ENCODE measurements around the gene TRIM29.
"Not testable (repeated sequence)": the region's sequence is repeated elsewhere in the genome, so short reads cannot be mapped to it uniquely, and the experiment has no call there.

TRIM29 gene, protein sequence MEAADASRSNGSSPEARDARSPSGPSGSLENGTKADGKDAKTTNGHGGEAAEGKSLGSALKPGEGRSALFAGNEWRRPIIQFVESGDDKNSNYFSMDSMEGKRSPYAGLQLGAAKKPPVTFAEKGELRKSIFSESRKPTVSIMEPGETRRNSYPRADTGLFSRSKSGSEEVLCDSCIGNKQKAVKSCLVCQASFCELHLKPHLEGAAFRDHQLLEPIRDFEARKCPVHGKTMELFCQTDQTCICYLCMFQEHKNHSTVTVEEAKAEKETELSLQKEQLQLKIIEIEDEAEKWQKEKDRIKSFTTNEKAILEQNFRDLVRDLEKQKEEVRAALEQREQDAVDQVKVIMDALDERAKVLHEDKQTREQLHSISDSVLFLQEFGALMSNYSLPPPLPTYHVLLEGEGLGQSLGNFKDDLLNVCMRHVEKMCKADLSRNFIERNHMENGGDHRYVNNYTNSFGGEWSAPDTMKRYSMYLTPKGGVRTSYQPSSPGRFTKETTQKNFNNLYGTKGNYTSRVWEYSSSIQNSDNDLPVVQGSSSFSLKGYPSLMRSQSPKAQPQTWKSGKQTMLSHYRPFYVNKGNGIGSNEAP

DNA sequence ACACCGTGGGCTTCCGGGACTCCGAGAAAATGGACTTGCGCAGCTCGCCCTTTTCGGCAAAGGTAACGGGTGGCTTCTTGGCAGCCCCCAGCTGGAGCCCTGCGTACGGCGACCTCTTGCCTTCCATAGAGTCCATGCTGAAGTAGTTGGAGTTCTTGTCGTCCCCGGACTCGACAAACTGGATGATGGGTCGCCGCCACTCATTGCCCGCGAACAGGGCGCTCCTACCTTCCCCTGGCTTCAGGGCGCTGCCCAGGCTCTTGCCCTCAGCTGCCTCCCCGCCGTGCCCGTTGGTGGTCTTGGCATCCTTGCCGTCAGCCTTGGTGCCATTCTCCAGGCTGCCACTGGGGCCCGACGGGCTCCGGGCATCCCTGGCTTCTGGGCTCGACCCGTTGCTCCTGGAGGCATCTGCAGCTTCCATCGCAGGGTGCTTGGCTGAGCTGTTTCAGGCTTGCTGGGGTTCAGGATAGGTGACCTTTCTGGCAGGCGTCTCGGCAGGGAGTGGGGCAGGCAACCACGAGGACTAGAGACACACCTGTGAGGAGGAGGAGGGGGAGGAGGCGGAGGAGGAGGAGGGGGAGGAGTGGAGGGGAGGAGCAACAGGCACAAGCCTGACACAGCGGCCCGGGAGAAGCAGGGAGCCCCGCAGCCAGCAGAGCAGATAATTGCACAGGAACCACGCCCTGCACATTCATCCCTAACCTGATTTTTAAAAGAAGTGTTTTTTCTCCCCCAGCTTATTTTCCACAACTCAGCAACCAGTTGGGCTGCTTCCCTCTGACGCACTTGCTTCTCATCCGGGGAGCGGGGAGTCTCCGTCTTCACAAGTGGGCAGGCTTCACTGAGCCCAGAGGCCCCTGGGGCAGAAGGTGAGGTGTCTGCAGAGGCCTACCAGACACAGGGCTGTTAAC is at the start of gene TRIM29:
TRIM29 (minus strand) TSS at position 503 of the 911 bp plus-strand sequence; CDS start at position 421, 82 bp downstream.
- DNase-seq = no peak

DNA sequence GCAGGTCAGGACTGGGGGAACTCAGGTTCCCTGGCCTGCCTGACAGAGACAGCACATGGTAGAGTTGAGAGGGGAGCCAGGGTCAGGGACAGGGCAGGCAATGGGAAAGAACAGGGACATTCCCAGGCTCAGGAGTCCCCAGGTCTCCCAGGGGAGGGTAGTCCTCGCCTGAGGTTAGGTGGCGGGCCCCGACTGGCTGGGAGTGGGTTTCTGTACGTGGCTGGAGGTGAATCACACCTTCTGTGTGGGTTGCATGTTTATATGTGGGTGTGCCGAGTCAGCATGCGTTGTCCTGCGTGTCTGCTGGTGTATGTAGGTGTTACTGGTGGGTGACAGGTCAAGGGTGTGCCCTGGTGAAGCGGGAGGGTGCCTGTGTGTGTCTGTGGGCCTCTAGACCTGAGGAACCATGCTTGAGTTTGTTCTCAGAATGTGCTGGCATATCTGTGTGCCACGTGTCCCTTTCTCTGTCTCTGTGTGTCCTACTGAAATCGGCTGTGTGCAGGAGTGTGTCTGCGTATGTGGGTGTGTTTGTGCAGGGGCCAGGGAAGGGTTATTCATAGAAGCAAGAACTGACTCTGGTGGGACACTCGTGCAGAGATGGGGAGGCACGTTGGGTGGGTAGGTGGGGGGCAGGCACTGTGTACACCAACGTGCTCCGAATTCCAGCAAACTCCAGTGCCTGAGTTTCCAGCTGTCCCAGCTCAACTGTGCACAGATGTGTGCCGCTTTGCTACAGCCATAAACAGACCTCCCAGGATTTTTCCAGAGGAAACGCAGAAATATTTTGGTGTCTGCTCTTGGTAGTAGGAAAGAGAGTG is 49.1 kb upstream of the TRIM29 start:
- no peak for DNase-seq

DNA sequence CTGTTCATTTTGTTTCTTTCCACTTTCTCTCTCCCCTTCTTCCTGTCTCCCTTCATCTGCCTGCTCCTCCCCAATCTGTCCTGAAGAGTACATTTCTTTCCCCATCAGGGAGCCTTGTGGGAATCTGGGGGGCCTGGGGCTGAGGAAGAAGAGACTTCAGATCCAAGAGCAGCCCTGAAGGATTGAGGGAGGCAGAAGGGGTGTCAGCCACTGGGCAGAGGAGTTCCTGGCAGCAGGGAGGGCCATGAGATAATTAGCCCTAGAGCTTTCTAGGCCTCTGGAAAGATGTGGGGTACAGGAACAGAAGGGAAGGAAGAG is 48.5 kb upstream of the TRIM29 start:
- no peak for DNase-seq

DNA sequence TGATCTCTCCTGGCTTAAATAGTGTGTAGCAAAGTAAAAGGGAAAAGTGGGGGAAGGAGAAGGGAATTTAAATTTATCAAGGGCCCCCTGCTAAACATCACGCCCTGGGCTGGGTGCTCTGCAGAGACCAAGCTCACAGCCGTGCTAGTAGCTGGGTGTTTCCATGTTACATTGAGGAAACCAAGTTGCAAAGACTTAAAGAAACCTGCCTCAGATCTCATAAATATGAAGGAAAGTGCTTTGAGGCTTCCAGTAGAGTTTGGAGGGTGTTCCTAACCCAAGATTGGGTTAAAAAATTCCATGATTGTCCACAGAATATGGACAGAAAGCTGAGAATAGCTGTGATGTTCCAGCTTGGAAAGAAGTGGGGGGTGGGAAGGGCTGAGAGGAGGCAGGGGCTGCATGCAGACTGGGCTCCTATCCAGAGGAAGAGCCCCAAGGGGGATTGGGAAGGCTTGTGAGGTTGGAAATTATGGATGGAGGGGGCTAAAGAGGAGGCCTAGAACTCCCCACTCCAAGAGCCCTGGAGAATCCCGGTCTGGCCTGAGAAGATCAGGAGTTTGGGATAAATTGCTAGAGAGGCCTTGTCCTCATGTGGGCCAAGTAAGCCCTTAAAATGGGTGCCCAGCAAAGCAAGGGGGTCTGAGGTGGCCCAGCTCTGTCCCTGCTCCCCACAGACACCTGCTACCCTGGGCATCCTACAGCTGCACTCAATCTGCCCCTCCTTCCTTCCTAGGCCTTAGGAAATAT is 48.0 kb upstream of the TRIM29 start:
- DNase-seq = no peak

DNA sequence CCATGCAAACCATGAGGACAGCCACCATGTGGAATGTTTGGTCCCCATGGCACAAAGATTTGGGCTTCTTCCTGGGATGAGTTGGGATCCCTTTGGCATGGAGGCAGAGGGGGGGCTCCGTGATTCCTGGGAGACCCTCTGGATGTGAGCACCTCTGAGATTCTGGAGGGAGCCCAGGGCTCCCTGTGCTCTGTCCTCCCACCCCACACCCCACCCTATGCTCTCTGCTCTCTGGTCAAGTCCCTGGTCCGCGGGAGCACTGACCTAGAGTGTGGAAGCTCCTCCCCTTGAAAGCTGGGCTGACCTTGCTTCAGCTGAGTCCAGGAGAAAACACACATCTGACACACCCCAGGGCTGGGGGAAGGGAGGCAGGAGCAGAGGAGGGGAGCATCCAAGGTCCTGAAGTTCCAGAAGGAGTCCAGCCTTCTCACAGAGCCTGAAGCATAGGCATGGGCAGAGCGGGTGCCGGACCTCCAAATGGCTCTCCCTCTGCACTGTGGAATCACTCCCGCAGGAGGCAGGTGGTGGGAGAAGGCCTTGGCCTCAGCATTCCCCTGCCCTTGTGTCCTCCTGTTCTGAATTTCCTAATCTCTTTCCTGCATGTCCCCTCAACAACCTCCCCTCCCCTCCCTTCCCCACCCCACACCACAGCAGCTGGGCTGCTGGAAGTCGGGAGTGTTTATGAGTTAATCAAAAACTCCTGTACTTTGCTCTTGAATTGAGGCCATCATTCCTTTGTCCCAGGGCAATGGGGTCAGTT is 47.2 kb upstream of the TRIM29 start:
- DNase-seq = no peak

DNA sequence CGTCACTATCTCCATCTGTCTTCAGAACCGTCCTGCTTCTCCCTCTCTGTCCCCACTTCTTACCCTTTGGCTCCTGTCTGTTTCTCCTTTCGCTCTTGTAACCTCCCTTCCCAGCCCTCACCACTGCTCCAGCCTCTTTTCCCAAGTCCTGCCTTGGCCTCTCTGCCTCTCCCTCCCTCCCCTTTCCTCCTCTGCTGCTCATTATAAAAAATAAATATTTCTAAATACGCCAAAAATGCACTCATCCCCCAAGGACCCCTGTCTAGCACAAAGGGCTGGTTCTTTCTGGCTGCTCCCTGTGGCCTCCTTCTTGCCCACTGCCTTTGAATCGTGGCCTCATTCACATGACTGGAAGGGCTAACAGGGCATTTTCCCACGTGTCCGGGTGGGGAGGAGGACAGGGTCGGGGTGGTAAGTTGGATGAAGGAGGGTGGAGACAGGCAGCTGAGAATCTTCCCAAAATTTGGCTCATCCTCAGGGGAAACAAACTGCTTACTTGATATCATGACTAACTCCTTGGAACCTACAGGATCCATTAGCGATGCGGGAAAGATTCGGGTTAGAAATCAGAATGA is 46.5 kb upstream of the TRIM29 start:
- DNase-seq = no peak

DNA sequence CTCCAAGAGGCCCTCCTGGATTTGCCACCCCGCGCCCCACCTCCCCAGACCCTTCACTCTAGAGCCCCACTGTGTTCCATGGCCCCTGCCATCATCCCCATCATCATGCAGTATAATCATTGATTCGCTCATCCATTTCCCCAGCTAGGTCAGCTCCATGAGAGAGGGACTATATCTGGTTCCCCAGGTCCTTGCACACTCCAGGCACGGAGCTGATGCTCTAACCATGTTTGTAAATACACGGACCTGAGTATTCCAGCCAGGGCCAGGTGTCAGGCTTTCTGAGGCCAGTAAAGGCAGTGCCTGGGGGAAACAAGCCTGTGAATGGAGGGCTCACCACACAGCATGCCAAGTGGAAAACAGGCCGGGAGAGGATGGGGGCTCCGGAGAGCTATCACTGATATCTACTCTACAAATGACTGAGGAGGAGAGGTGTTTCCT is 45.8 kb upstream of the TRIM29 start:
- DNase-seq = no peak

DNA sequence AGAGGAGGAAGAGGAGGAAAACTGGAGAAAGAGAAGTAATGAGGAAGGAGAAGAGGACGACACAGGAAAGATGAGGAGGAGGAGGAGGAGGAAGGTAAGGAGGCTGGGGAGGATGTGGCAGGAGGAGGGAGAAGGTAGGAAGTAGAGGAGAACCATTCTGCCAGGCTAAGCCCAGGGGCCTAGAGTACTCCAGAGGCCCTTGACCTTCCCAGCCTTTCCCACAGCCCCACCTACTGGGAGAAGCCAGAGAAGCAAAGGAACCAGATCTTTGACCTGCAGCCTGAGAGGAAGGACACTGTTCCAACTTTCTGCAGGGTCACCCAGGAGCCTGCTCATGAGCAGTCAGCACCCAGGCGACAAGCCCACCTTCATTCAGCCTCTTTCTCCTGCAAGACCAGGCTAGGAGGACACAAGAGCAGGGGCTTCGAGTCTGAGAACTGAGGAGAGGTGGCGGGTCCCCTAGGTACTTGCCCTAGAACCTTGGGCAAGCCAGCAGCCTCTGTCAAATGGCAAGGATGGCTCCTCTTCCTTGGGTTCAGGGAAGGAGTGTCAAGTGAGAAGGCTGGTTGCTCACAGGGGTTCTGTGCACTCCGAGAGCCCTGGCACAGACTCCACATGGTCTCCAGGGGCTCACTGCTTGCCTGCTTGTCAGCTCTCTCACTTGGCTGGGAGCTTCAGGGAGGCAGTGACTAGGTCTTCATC is 45.0 kb upstream of the TRIM29 start:
- DNase-seq = peak; percentile 50

DNA sequence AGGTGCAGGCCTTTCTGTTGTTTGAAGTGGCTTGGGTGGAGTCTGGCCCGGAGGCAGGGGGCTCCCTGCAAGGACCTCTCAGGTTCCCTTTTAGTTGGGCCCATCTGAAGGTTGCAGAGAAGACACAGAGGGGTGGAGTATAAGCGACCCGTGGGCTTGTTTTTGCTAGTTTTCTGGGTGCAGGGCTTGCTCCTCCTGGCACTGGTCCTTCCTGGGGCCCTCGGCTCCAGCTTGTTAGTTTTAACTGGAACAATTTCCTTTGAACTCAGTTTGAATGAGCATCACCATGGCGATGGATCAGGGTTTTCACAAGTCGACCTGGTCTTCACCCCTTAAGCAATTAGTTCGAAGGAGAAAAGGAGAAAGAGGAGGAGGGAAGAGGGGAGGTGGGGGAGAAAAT is 44.5 kb upstream of the TRIM29 start:
- no peak for DNase-seq

DNA sequence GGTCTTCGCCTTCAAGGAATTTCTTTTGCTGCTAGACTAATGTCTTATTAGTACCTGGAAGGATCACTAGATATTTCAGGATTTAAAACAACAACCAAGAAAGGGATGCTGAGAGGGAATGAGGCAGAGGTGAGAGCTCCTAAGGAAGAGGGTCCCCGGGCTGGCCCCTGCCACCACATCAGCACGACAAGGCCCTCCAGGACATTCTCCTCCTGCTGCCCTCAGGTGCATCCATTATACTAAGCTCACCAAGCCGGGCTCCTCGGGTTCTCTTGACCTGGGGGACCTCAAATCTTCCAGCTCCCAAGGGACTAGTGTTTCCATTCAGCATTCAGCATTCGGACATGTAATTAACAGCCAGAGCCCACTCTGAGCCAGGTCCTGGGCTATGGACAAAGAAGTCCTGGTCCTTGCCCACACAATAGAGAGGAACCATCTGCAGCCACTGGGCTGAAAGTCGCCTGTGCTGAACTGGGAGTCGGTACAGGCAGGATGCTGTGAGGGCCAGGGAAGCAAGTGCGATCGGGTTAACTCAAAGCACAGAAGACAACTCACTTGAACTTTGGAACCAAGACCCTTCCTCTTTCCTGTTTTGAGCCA is 43.6 kb upstream of the TRIM29 start:
- DNase-seq = no peak

DNA sequence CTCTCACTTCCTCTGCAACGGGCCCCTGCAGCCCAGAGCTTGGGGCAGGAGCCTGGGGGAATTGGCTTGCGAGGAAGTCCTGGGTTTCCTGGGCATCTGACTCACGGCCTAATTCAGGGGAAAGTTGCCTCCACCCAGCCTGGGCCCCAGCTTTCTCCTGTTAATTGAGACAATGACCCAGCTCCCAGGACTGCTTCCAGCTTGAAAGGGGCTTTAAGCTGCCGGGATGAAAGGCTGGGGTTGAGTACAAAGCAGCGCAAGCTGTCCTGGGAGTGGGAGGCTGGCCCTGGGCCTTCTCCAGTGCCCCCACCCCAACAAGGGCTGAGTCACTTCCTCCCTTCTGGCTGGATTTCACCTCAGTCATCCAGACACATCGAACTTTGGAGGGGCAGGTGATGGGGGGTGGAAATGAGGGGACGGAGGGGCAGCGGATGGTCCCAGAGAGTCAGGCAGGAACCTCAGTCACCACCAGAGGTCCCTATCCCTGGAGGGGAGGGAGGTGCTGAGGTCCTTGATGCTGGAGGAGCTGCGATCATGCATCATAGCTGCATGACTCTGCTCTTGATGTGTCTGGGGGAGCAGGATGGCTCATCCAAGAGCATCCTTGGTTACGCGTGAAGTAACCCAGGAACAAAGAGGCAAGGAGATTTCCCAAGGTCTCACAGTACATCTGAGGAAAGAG is 42.8 kb upstream of the TRIM29 start:
- DNase-seq = peak; percentile 30

DNA sequence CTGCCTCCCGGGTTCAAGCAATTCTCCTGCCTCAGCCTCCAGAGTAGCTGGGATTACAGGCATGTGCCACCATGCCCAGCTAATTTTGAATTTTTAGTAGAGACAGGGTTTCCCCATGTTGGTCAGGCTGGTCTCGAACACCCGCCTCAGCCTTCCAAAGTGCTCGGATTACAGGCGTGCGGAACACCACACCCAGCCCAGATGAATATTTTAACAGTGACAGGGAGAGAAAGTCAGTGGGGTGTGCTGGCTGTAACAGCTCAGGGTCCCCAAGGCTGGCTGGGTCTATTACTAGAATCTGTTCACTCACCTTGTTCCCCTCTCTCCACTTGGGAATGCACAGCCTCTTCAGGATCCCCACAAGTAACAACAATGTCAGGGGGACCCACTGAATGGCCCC is 42.1 kb upstream of the TRIM29 start:
- not testable (repeated sequence) for DNase-seq

DNA sequence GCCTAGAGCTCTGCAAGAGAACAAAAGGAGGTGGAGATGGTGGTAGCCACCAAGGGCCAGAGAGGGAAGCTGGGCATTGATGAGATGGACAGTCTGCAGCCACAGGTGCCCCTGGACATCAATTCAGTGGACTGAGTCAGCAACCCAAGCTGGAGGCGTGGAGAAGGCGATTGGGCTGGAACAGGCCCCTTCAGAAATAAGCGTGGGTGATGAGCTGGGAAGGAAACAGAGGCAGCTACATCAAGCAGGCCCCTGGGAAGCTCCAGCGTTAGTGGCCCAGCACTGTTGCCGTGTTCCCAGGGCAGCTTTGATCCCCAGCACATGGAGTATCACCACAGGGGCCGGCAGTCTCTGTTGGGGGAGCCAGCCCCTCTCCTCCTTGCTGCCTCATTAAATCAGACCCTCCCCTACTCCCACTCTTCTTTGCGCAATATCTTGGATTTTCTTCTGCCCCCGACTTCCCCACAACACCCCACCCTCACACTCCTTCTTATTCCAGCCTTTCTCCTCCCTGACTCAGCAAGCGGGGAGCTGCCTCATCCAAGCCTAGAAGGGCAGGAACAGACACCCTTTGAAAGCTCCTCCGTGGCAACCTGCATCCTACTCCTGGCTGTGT is 41.3 kb upstream of the TRIM29 start:
- no peak for DNase-seq

DNA sequence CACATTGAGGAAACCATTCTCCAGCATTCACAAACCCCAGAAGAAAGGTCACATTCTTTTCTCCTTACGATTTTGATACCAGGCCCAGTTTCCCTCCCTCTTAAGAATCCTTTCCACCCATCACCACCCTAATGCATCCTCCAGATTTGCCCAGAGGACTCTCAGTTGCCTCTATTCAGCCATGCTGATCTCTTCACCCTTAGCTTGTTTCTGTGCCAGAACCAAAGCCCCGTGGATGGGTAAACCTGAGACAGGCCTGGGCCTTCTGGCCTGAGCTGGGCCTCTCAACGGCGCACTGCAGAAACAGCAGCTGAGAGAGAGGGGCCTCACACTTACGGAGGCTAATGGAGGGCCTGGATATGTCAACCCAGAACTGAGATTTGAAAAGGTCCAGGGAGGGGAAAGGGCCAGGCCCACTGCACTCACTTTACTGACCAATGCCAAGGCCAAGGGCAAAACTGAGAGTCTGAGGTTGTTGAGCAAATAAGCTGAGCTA is 40.7 kb upstream of the TRIM29 start:
- no peak for DNase-seq

DNA sequence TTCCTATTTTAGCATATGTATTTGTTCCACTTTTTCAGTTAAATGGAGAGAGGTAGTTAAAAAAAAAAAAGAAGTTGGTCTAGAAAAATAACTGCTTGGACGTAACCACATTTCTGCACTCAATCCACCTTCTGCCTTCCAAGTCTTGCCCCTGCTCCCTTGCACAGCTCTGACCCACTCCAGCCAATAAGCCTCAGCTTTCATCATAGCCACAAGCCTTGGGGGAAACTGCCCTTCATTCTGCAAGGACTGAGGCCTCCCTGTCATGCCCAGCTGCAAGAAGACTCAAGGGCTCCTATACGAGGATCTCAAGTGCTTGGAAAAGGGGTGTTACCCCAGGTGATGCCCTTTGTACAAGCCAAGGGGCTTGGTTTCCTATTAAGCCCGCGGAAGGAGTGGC is 37.0 kb upstream of the TRIM29 start:
- no peak for DNase-seq

DNA sequence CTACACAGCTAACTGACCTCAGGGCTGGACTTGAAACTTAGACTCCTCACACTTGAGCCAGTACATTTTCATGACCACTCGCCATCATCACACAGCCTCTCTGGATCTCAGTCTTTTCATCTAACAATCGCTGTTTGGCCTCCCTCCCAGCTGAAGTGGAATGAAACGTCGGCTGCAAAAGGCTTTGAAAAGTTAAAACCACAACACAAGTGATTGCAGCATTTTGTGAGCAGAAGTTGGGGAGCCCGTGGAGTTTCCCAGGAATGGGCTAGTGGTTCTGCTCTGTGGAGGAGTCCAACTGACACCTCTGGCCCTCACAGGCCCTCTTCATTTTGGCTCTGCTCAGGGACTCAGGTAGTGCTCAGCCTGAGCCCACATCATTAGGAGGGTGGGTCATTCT is 35.9 kb upstream of the TRIM29 start:
- no peak for DNase-seq

DNA sequence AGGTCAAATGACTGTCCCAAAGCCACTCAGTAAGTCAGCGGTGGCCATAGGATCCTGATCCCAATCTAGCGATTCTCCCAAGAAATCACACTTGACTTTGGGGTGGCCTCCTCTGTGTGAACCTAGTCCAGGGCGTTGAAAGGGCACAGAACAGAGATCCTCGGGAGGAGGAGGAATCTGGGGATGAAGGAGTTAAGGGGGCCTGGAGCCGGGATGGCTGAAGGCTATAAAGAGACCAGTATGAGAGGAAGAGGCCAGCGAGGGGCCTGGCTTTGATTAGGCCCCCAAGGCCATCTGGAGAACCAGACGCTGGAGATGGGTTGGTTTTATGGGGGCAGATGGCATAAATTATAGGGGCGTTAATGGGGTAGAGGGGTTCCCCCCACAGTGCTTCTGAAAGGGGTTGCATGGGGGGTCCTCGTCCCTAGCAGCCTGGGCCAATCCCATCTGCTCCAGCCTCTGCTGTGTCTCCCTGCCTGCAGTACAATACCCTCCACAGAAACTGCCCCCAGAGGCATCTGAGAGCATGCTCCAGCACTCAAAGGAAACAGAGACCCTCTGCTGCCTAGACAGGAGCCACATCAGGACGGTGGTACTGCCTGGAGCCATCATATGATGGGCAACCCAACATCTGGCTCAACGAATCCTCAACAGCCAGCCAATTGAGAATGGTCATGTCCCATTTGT is 35.2 kb upstream of the TRIM29 start:
- no peak for DNase-seq
